Body of pancreas (tissue), 4 donors: ENCODE measurements around the gene TOB1.

ENCODE experiments used
- POLR2A ChIP-seq, 3 donors: fragments of 450-650 bp; IDR thresholded peaks; one replicate each; pipeline ENCODE4 v1.6.1; 2016; ENCODE audit warnings: antibody characterized with exemption in 3 of 3, mild to moderate bottlenecking in 2 of 3
- TF ChIP-seq, protein P1 (sequence below), 7 experiments: fragments of 450-650 bp in 4 of 7; fragments of 200-600 bp in 3 of 7; sonication (generic) in 3 of 7; IDR thresholded peaks; one replicate each; pipeline ENCODE4 v1.5.1; 2016 to 2019; ENCODE audit warnings: antibody characterized with exemption in 7 of 7

DNA sequence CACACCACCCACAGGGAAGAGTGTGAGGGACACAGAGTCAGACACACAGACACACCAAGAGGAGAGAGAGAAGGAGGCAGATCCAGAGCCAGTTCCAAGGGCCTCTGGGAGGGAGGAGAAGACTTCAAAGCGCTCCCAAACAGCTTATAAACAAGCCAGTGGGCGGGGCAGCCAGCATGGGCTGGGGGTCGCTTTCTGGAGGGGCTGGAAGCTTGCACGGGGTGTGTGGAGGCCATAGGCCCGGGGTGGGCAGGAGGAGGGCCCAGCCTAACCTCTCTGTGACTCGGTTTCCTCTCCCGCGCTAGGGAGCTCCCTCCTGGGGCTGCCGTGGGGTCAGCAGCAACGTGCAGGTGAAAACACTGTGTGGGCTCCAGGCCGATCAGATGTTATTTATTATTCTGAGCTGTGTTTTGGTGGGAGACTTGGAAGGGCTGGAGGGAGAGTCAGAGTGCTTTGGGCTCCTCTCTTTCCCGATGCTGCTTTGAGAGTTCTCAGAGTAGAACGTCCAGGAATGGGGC, 33.2 kb downstream of the TOB1 start:
- TF ChIP-seq, protein P1, sequence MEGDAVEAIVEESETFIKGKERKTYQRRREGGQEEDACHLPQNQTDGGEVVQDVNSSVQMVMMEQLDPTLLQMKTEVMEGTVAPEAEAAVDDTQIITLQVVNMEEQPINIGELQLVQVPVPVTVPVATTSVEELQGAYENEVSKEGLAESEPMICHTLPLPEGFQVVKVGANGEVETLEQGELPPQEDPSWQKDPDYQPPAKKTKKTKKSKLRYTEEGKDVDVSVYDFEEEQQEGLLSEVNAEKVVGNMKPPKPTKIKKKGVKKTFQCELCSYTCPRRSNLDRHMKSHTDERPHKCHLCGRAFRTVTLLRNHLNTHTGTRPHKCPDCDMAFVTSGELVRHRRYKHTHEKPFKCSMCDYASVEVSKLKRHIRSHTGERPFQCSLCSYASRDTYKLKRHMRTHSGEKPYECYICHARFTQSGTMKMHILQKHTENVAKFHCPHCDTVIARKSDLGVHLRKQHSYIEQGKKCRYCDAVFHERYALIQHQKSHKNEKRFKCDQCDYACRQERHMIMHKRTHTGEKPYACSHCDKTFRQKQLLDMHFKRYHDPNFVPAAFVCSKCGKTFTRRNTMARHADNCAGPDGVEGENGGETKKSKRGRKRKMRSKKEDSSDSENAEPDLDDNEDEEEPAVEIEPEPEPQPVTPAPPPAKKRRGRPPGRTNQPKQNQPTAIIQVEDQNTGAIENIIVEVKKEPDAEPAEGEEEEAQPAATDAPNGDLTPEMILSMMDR (IDR thresholded peaks at IDR 0.05): no peak
- no peak for TF ChIP-seq POLR2A (IDR thresholded peaks at IDR 0.05)
